NCI-H2227 (cell line): Measurements from ENCODE around the gene CXorf66.
"Not testable (repeated sequence)": the region's sequence is repeated elsewhere in the genome, so short reads cannot be mapped to it uniquely, and the experiment has no call there.

ENCODE experiments used
- DNase-seq: peaks from one replicate; lab custom pipeline; 2025; ENCODE audit not compliant: unreplicated experiment; lab: John Stamatoyannopoulos, UW

Gene CXorf66

DNA sequence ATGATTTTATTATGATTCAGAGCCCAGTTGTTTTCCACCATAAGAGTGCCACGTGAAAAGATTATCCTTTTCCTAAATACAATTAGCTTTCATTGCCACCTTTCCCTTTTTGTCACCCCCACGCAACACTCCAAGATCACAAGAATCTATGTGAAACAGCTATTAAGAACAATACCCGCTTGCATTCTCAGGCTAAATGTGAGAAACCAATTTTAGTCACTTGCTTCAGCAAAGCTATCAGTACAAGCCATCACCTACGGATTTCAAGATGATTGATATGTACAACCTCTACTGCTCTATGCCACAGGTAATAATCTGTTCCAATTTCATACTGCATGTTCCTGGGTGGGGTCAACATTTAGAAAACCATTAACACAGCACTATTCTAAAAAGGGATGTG, 34.9 kb downstream of the CXorf66 start:
- DNase-seq = no peak

DNA sequence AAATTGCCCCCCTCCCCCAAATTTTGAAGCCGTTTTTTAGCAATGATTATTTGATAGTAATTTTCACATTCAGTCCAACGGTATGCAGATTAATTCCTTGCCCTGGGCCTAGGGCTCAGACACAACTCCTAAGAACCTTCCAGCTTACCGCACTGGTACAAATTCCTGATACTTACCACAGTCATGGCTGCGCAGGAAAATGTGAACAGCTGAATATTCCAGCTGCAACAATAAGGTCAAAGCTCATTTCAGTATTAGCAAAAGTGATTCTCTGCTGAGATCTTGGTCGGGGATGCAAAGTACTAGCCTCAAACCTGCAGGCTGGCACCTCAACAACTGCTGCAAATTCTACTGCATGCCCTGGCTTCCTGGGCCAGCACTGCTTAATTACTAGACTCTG, 35.4 kb downstream of the CXorf66 start:
- no peak for DNase-seq

DNA sequence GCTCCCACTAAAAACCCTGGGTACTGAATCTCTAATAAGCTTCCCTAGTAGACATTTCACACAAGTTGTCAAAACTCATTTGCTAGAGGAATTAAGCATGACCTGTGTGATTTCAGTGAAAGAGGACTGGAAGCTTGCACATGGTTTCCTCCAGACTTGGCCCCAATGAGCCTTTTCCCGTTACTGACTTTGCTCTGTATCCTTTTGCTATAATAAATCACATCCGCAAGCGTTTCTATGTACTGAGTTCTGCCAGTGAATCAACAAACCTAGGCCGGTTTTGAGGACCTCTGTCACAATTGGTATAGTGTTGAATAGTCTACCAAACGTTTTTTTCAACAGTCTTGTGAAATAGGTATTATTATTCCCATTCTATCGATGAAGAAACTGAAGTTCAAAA, 40.6 kb downstream of the CXorf66 start:
- no peak for DNase-seq

DNA sequence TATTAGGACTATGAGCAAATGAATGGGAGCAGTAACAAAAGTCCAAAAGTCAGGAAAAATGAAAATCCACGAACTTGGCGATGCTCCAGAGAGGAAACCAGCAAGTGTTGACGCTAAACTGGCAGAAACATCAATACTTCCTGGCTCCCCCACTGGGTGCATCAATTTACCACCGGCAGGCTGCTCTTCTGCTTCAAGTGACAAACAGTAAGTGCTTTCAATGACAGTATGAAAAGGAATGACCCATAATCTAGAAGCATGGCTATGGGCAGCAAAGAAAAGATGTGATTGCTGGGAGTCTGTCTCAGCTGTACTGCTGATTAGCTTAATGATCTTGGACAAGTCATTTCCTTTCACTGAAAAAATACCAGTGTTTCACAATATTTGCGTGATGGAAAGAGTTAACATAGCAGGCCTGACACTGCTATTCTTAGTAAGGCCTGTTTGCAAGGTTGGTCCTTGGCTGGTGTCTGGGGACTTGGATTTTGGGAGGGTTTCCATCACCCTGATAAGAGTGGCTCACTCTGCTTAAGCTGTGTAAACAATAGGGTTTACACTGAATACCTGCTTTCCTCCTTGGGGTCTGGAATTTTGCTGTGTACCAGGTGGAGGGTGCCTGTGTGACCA, 41.1 kb downstream of the CXorf66 start:
- DNase-seq = no peak

DNA sequence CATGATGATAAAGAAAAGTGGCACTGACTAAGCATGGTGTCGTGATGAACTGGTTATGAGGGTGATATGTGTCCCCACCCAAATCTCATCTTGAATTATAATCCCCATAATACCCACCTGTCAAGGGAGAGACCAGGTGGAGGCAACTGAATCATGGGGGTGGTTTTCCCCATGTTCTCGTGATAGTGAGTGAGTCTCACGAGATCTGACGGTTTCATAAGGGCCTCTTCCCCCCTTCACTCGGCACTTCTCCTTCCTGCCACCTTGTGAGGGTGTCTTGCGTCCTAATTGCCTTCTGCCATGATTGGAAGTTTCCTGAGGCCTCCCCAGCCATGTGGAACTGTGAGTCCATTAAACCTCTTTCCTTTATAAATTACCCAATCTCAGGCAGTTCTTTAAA, 44.2 kb downstream of the CXorf66 start:
- not testable (repeated sequence) for DNase-seq

DNA sequence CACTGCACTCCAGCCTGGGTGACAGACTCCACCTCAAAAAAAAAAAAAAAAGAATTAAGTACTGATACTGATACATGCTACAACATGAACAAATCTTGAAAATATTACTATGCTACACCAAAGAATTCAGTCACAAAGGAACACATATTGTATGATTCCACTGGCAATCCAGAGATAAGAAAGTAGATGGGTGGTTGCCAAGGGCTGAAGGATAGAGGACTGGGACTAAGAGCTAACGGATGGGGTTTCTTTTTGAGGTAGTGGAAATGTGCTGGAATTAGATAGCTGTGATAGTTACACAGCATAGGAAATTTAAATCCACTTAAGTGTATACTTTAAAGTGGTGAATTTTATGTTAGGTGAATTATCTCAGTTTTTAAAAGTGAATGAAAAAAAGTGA, 45.0 kb downstream of the CXorf66 start:
- no peak for DNase-seq

DNA sequence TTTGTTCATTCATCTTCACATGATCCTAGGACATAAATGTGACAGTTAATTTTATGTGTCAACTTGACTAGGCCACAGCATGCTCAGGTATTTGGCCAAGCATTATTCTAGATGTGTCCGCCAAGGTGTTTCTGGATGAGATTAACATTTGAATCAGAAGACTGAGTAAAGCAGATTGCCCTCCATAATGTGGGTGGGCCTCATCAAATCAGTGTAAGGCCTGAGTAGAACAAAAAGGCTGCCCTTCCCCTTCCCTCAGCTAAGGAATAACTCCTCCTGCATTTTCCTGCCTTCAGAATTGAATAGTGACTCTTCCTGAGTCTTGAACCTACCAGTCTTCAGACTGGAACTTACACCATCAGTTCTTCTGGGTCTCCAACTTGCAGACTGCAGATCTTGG, 50.9 kb downstream of the CXorf66 start:
- DNase-seq = no peak

DNA sequence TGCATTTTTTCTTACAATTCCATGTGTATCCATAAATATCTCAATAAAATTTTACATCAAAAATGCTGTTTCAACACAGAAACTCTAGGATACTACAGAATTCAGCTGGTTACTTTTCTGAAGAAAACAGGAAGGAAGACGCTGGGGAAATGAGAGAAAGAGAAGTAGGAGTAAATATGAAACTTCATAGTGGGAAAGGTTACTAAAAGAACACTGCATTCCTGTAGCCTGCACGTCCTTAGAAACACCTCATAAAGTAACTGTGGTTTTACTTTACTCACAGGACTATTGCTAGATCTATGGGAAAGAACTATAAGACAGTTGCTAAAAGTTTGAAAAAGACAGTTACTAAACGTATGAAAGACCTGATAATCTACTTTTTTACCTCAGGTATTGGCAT, 55.6 kb downstream of the CXorf66 start:
- DNase-seq = no peak

DNA sequence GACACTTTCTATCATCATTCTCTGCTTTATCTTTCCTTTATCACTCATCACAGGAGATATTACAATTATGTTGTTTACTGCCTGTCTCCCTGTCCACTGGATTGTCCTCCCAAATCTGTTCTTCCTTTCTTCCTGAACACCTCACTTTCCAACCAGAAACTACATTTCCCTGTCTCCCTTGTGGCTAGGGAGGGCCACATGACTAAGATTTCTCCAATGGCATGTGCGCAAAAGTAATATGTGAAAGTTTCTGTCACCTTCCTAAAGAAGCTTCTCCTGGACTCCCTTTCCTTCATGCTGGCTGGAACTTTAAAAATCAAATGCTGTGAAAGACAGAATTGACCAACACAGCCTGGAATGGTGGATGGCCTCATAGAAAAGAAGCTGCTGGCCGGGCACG, 58.2 kb downstream of the CXorf66 start:
- no peak for DNase-seq

DNA sequence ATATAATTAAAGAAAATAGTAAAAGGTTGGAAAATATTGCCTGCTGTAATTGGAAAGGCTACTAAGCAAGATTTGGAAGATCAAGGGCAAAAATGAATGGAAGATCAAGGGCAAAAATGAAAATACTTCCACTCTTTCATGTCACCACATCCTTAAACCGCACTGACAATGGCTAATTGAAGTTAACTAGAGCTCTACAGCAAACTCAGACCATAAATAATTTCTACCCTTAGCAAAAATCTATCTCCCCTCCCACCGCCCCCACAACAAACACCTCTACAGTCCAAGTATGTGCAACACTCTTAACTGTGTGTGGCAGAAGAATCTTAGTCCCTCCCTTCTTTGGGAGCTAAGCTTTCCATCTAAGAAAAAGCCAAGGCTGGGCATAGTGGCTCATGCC, 59.6 kb downstream of the CXorf66 start:
- DNase-seq = no peak
